ENCODE results near the gene SH3PXD2A. TPM values are rescaled to one million over a fixed set of nuclear protein-coding genes. Genes with fewer than 3 reads are reported as not detected.
A peak's percentile ranks its signal among the peaks of the same experiment; 100 is the strongest.

SH3PXD2A gene
- total RNA-seq, 4 donors from 2014 or later, result 9.4 to 20.6 (median 11.2) TPM

GRCh38 chr10:103812004-103812403 lies 43.4 kb downstream of the SH3PXD2A start:
- intact Hi-C loops (cut with DNase I), result no loop called here
- Histone ChIP-seq H3K4me1 (peaks cover 0 to 3% of the 10 kb centered on the region in 2 donors), H3K9me3 (no peaks in the 10 kb centered on the region), H3K36me3 (no peaks in the 10 kb centered on the region), H3K4me3 (replicated peaks in 1 of 3) (no peak overlapping the region), H3K27ac (no peak overlapping the region), H3K27me3 (no peaks in the 10 kb centered on the region)
- TF ChIP-seq CTCF (IDR thresholded peaks at IDR 0.05) (no peak), POLR2A (IDR thresholded peaks at IDR 0.05) (no peak)
- DNase-seq, result no peak
- WGBS, 2 donors, result 65 to 100% methylated on average over 2 to 3 of the region's 3 CpGs

- WGBS, 2 donors, result 94 to 95% methylated on average over 6 of the region's 6 CpGs
- DNase-seq, result no peak
- H3K4me1 ChIP-seq, result peaks cover 0 to 3% of the 10 kb centered on the region in 2 donors
- intact Hi-C loops (cut with DNase I), result no loop called here
- TF ChIP-seq POLR2A (IDR thresholded peaks at IDR 0.05), result no peak
- no peak for TF ChIP-seq CTCF (IDR thresholded peaks at IDR 0.05)
- no peak overlapping the region for H3K4me3 ChIP-seq (replicated peaks in 1 of 3)
- no peaks in the 10 kb centered on the region for H3K27me3 ChIP-seq
- H3K36me3 ChIP-seq, result no peaks in the 10 kb centered on the region
- H3K27ac ChIP-seq, result no peak overlapping the region
- no peaks in the 10 kb centered on the region for H3K9me3 ChIP-seq
Measured at GRCh38 chr10:103811463-103811862, 43.9 kb downstream of the SH3PXD2A start.

GRCh38 chr10:103808780-103809179 lies 46.6 kb downstream of the SH3PXD2A start:
- WGBS, 2 donors, result 41 to 53% methylated on average over 2 of the region's 2 CpGs
- TF ChIP-seq POLR2A (IDR thresholded peaks at IDR 0.05) (no peak), CTCF (IDR thresholded peaks at IDR 0.05) (no peak)
- H3K4me1 ChIP-seq, result peaks cover 0 to 3% of the 10 kb centered on the region in 2 donors
- H3K36me3 ChIP-seq, result no peaks in the 10 kb centered on the region
- no peak overlapping the region for H3K4me3 ChIP-seq (replicated peaks in 1 of 3)
- DNase-seq, result peak; percentile 13 to 25
- H3K27ac ChIP-seq, result no peak overlapping the region
- H3K27me3 ChIP-seq, result no peaks in the 10 kb centered on the region
- no peaks in the 10 kb centered on the region for H3K9me3 ChIP-seq
- intact Hi-C loops (cut with DNase I), result no loop called here

- H3K36me3 ChIP-seq, result no peaks in the 10 kb centered on the region
- no peak overlapping the region for H3K27ac ChIP-seq
- peaks cover 0 to 3% of the 10 kb centered on the region in 2 donors for H3K4me1 ChIP-seq
- no peak for TF ChIP-seq CTCF (IDR thresholded peaks at IDR 0.05)
- intact Hi-C loops (cut with DNase I), result no loop called here
- no peak for DNase-seq
- no peaks in the 10 kb centered on the region for H3K9me3 ChIP-seq
- no peak overlapping the region for H3K4me3 ChIP-seq (replicated peaks in 1 of 3)
- no peaks in the 10 kb centered on the region for H3K27me3 ChIP-seq
- WGBS, 2 donors, result 91 to 96% methylated on average over 6 of the region's 6 CpGs
Measured at GRCh38 chr10:103807996-103808395, 47.4 kb downstream of the SH3PXD2A start.

- H3K36me3 ChIP-seq, result no peaks in the 10 kb centered on the region
- no peak overlapping the region for H3K4me3 ChIP-seq (replicated peaks in 1 of 3)
- H3K4me1 ChIP-seq, result peaks cover 0 to 3% of the 10 kb centered on the region in 2 donors
- no peak overlapping the region for H3K27ac ChIP-seq
- H3K9me3 ChIP-seq, result no peaks in the 10 kb centered on the region
- 90 to 96% methylated on average over 11 to 12 of the region's 12 CpGs for whole genome bisulfite sequencing, 2 donors
- H3K27me3 ChIP-seq, result no peaks in the 10 kb centered on the region
- no peak for DNase-seq
- TF ChIP-seq CTCF (IDR thresholded peaks at IDR 0.05), result no peak
- no peak for TF ChIP-seq POLR2A (IDR thresholded peaks at IDR 0.05)
- intact Hi-C loops (cut with DNase I), result no loop called here
Measured at GRCh38 chr10:103806395-103807187, 48.8 kb downstream of the SH3PXD2A start.
